IMR-90 (cell line): ENCODE data around the gene BCAS4. TPM values are rescaled to one million over a fixed set of nuclear protein-coding genes. Genes with fewer than 3 reads are reported as not detected.

ENCODE experiments used
- ATAC-seq: fragments of 200-7000 bp; cut with Tn5 transposase; 2 replicates; pipeline ENCODE4 v1.9.1; 2020; ENCODE audit warnings: low read depth, mild to moderate bottlenecking, moderate library complexity
- BruUV-seq: library from RNA; stranded (reverse); fragments of 400-500 nt; replicated peaks from 2 replicates; lab custom pipeline; 2021; lab: Mats Ljungman, UMichigan
- CTCF ChIA-PET: fragments of 300-600 bp; formaldehyde crosslinking; extraction: SDS; loops from one replicate; lab custom pipeline; 2021; ENCODE audit warnings: antibody characterized with exemption; lab: Yijun Ruan, JAX
- POLR2A ChIA-PET: fragments of 300-600 bp; sonication (Branson Sonifier 250); formaldehyde crosslinking; loops from one replicate; lab custom pipeline; 2022; ENCODE audit warnings: antibody characterized with exemption; ENCODE audit not compliant: unreplicated experiment; lab: Charles Lee
- DNase-seq: peaks from one replicate; pipeline ENCODE4 v3.0.0; 2013
- H2AFZ ChIP-seq: replicated peaks from 2 replicates; pipeline ENCODE3; 2013; ENCODE audit warnings: low read length, mild to moderate bottlenecking; ENCODE audit not compliant: poor library complexity
- H2AK5ac ChIP-seq: 2 replicates; pipeline ENCODE4 v1.6.1; 2013; ENCODE audit warnings: low read depth, low read length, inconsistent platforms
- H2AK9ac ChIP-seq: replicated peaks from 2 replicates; pipeline ENCODE3; 2013; ENCODE audit warnings: mild to moderate bottlenecking, low read depth, low read length, moderate library complexity; ENCODE audit not compliant: poor library complexity
- H2BK120ac ChIP-seq: 2 replicates; pipeline ENCODE4 v1.6.1; 2013; ENCODE audit warnings: low read depth, low read length, inconsistent platforms
- H2BK15ac ChIP-seq: 3 replicates; pipeline ENCODE4 v1.6.1; 2013; ENCODE audit warnings: low read depth, low read length, inconsistent platforms
- H2BK20ac ChIP-seq: 2 replicates; pipeline ENCODE4 v1.6.1; 2013; ENCODE audit warnings: low read depth, mild to moderate bottlenecking, inconsistent platforms, low read length, moderate library complexity
- H2BK5ac ChIP-seq: 2 replicates; pipeline ENCODE4 v1.6.1; 2013; ENCODE audit warnings: mild to moderate bottlenecking, low read depth, low read length, inconsistent platforms; ENCODE audit not compliant: poor library complexity, severe bottlenecking
- H3K14ac ChIP-seq: replicated peaks from 2 replicates; pipeline ENCODE4 v1.6.1; 2013; ENCODE audit warnings: low read depth, low read length, inconsistent platforms
- H3K18ac ChIP-seq: 2 replicates; pipeline ENCODE4 v1.6.1; 2013; ENCODE audit warnings: low read depth, low read length, control low read depth
- H3K23ac ChIP-seq: 2 replicates; pipeline ENCODE4 v1.6.1; 2013; ENCODE audit warnings: low read depth, low read length, inconsistent platforms
- H3K27ac ChIP-seq: 2 replicates; pipeline ENCODE4 v1.5.1; 2013; ENCODE audit warnings: mild to moderate bottlenecking, control low read depth, low read length; ENCODE audit not compliant: insufficient read depth
- H3K27me3 ChIP-seq: 2 replicates; pipeline ENCODE4 v1.6.1; 2013; ENCODE audit warnings: low read length; ENCODE audit not compliant: control insufficient read depth, insufficient read depth
- H3K36me3 ChIP-seq: 2 replicates; pipeline ENCODE4 v1.6.1; 2013; ENCODE audit warnings: low read length, mixed read lengths; ENCODE audit not compliant: control insufficient read depth, insufficient read depth
- H3K4ac ChIP-seq: 2 replicates; pipeline ENCODE4 v1.6.1; 2013; ENCODE audit warnings: low read depth, low read length, inconsistent platforms
- H3K4me1 ChIP-seq: 2 replicates; pipeline ENCODE4 v1.6.1; 2013; ENCODE audit warnings: low read length, mixed read lengths; ENCODE audit not compliant: control insufficient read depth, insufficient read depth
- H3K4me2 ChIP-seq: 2 replicates; pipeline ENCODE4 v1.6.1; 2013; ENCODE audit warnings: low read depth, mild to moderate bottlenecking, control low read depth, low read length, moderate library complexity
- H3K4me3 ChIP-seq: 2 replicates; pipeline ENCODE4 v1.5.1; 2013; ENCODE audit warnings: low read depth, mild to moderate bottlenecking, control low read depth, low read length, moderate library complexity; ENCODE audit not compliant: insufficient read depth
- H3K56ac ChIP-seq: 2 replicates; pipeline ENCODE4 v1.6.1; 2013; ENCODE audit warnings: low read length, inconsistent platforms; ENCODE audit not compliant: insufficient read depth; ENCODE audit errors: extremely low read depth
- H3K79me1 ChIP-seq, 2 experiments: 2 replicates each; pipeline ENCODE4 v1.6.1; 2013; ENCODE audit warnings: low read length in 2 of 2, inconsistent platforms in 1 of 2, low read depth in 1 of 2
- H3K9ac ChIP-seq: 2 replicates; pipeline ENCODE4 v1.6.1; 2013; ENCODE audit warnings: low read depth, low read length, control low read depth
- H3K9me1 ChIP-seq: 2 replicates; pipeline ENCODE4 v1.6.1; 2013; ENCODE audit warnings: low read length, inconsistent platforms; ENCODE audit not compliant: insufficient read depth
- H3K9me3 ChIP-seq: 2 replicates; pipeline ENCODE4 v1.6.1; 2013; ENCODE audit warnings: low read length; ENCODE audit not compliant: control insufficient read depth, insufficient read depth
- H4K20me1 ChIP-seq: 2 replicates; pipeline ENCODE4 v1.6.1; 2013; ENCODE audit warnings: low read length, inconsistent platforms; ENCODE audit not compliant: insufficient read depth
- H4K5ac ChIP-seq: 2 replicates; pipeline ENCODE4 v1.6.1; 2013; ENCODE audit warnings: mild to moderate bottlenecking, low read depth, low read length, control low read depth
- H4K8ac ChIP-seq, 2 experiments: 2 replicates each; pipeline ENCODE4 v1.6.1; 2013; ENCODE audit warnings: low read depth in 2 of 2, low read length in 2 of 2, control low read depth in 1 of 2, inconsistent platforms in 1 of 2
- H4K91ac ChIP-seq: 2 replicates; pipeline ENCODE4 v1.6.1; 2013; ENCODE audit warnings: low read depth, low read length, inconsistent platforms; ENCODE audit not compliant: insufficient read depth
- BHLHE40 ChIP-seq: fragments of 150-350 bp; IDR thresholded peaks from 2 replicates; pipeline ENCODE4 v1.6.1; 2016; ENCODE audit warnings: mild to moderate bottlenecking, low read depth, low read length
- CEBPB ChIP-seq: IDR thresholded peaks from 2 replicates; pipeline ENCODE4 v1.6.1; 2012; ENCODE audit warnings: low read depth, low read length, improper control_type of control experiment
- CHD1 ChIP-seq: IDR thresholded peaks from 2 replicates; pipeline ENCODE4 v1.6.1; 2012; ENCODE audit warnings: low read depth, low read length, improper control_type of control experiment
- MAZ ChIP-seq: IDR thresholded peaks from 2 replicates; pipeline ENCODE4 v1.6.1; 2012; ENCODE audit warnings: low read depth, mild to moderate bottlenecking, low read length, improper control_type of control experiment, moderate library complexity, borderline replicate concordance
- NFE2L2 ChIP-seq: fragments of 150-350 bp; IDR thresholded peaks from 2 replicates; pipeline ENCODE4 v1.6.1; 2016; ENCODE audit warnings: low read depth, mild to moderate bottlenecking, low read length
- RAD21 ChIP-seq: IDR thresholded peaks from 2 replicates; pipeline ENCODE4 v1.6.1; 2012; ENCODE audit warnings: low read length, improper control_type of control experiment
- WGBS, 2 experiments: methylation state at CpG; one replicate each; pipeline versions ENCODE4 v1.1.5 to v1.1.7; 2013; ENCODE audit warnings: missing lambda C conversion rate in 2 of 2; ENCODE audit not compliant: insufficient read length in 1 of 2; ENCODE audit errors: extremely low coverage in 2 of 2; 5-methylcytosine and 5-hydroxymethylcytosine counted together
- dilution Hi-C: fragments of 300-500 bp; cut with HindIII; formaldehyde crosslinking; loops from one replicate; pipeline ENCODE4 v1.14.3; 2018; ENCODE audit warnings: low sequenced_read_pairs; ENCODE audit not compliant: unreplicated experiment
- in situ Hi-C: fragments of 300-500 bp; cut with MboI; formaldehyde crosslinking; loops from 3 replicates; pipeline ENCODE4 v1.14.3; 2019; ENCODE audit warnings: low sequenced_read_pairs, inconsistent platforms, mixed read lengths
- intact Hi-C: fragments of 100-400 bp; cut with micrococcal nuclease; formaldehyde crosslinking; loops from 2 replicates; pipeline ENCODE4 v1.10.0; 2022
- polyA plus RNA-seq, 3 experiments: library from polyadenylated mRNA; depleted of rRNA; stranded (reverse); fragments of >200 nt; gene quantifications; 2 replicates each; pipeline ENCODE4 v1.2.3, GENCODE V29; 2012; ENCODE audit warnings: low replicate concordance in 1 of 3
- total RNA-seq: library from RNA; depleted of rRNA; stranded (reverse); fragments of >200 nt; gene quantifications from 2 replicates; pipeline ENCODE4 v1.2.3, GENCODE V29; 2012
- TF ChIP-seq, protein P1 (sequence below): fragments of 150-350 bp; IDR thresholded peaks from 2 replicates; pipeline ENCODE4 v1.6.1; 2017; ENCODE audit warnings: mild to moderate bottlenecking, antibody characterized with exemption, low read length, low read depth
- TF ChIP-seq, protein P2 (sequence below): fragments of 150-350 bp; IDR thresholded peaks from 2 replicates; pipeline ENCODE4 v1.6.1; 2016; ENCODE audit warnings: low read depth, mild to moderate bottlenecking, low read length, moderate library complexity, borderline replicate concordance

Gene BCAS4
- total and polyA plus RNA-seq, 2 of the 4 experiments (the other 2 are of a cell fraction) = 42.7 to 47.5 TPM

DNA sequence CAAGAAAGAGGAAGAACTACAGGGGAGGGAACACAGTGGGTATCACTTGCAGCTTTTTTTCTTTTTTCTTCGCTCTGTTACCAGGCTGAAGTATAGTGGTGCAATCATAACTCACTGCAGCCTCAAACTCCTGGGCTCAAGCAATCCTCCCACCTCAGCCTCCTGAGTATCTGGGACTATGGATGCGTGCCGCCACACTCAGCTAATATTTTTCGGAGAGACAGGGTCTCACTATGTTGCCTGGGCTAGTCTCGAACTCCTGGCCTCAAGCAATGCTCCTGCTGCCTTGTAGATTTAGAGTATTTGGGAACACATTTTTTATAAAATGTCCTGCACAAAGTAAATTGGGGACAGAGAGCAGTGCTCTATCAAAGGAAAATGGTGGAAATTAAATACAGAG, 35.2 kb upstream of the BCAS4 start:
- no peak overlapping the region for H2BK20ac ChIP-seq
- H2BK15ac ChIP-seq = no peak overlapping the region
- DNase-seq = no peak
- H3K27ac ChIP-seq = no peak overlapping the region
- CTCF ChIA-PET = interaction anchor here (1.0 kb wide), 1 partner anchor 10 kb away, joined by 3 read pairs; no protein-coding TSS in a partner anchor
- H2AK9ac ChIP-seq = no peak overlapping the region
- H4K20me1 ChIP-seq = no peaks in the 10 kb centered on the region
- no peak overlapping the region for H4K91ac ChIP-seq
- no peak overlapping the region for H3K4ac ChIP-seq
- no peak overlapping the region for H3K4me3 ChIP-seq
- H3K4me2 ChIP-seq = no peak overlapping the region
- TF ChIP-seq BHLHE40 = no peak
- TF ChIP-seq, protein P1, sequence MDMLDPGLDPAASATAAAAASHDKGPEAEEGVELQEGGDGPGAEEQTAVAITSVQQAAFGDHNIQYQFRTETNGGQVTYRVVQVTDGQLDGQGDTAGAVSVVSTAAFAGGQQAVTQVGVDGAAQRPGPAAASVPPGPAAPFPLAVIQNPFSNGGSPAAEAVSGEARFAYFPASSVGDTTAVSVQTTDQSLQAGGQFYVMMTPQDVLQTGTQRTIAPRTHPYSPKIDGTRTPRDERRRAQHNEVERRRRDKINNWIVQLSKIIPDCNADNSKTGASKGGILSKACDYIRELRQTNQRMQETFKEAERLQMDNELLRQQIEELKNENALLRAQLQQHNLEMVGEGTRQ = no peak
- TF ChIP-seq MAZ = no peak
- TF ChIP-seq, protein P2, sequence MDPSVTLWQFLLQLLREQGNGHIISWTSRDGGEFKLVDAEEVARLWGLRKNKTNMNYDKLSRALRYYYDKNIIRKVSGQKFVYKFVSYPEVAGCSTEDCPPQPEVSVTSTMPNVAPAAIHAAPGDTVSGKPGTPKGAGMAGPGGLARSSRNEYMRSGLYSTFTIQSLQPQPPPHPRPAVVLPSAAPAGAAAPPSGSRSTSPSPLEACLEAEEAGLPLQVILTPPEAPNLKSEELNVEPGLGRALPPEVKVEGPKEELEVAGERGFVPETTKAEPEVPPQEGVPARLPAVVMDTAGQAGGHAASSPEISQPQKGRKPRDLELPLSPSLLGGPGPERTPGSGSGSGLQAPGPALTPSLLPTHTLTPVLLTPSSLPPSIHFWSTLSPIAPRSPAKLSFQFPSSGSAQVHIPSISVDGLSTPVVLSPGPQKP = no peak
- no peak for TF ChIP-seq CHD1
- TF ChIP-seq CEBPB = no peak
- TF ChIP-seq NFE2L2 = no peak
- TF ChIP-seq RAD21 = no peak
- no peak overlapping the region for H2BK120ac ChIP-seq
- H3K9me3 ChIP-seq = no peaks in the 10 kb centered on the region
- WGBS, 2 experiments = no CpG with 5 or more reads among the region's 5 CpGs
- BruUV-seq = no TSS peak
- H3K56ac ChIP-seq = no peak overlapping the region
- H3K27me3 ChIP-seq = peaks cover 2% of the 10 kb centered on the region; the same call in 1 of the 2 replicates
- dilution Hi-C loops = no loop called here
- no peak overlapping the region for H3K23ac ChIP-seq
- no peak overlapping the region for H2AK5ac ChIP-seq
- no peak overlapping the region for H3K9ac ChIP-seq
- H2BK5ac ChIP-seq = no peak overlapping the region
- no peak overlapping the region for H3K14ac ChIP-seq
- no peak for ATAC-seq
- H3K79me1 ChIP-seq = no peaks in the 10 kb centered on the region
- peaks cover 11% of the 10 kb centered on the region for H3K4me1 ChIP-seq
- H3K36me3 ChIP-seq = no peaks in the 10 kb centered on the region
- intact Hi-C loops = no loop called here
- peaks cover 5% of the 10 kb centered on the region; the same call in 1 of the 2 replicates for H3K9me1 ChIP-seq
- no peak overlapping the region for H2AFZ ChIP-seq
- H3K18ac ChIP-seq = no peak overlapping the region
- no peak overlapping the region for H4K8ac ChIP-seq
- POLR2A ChIA-PET = no interaction called here
- in situ Hi-C loops = no loop called here
- H4K5ac ChIP-seq = no peak overlapping the region
